Embryonic facial prominence (tissue), 1 donor: ENCODE results near the gene DNAH2.

Source experiments
- DNase-seq: peaks from one replicate; pipeline ENCODE4 v3.0.0-alpha.2; 2016; ENCODE audit errors: extremely low spot score

DNAH2 gene

DNA sequence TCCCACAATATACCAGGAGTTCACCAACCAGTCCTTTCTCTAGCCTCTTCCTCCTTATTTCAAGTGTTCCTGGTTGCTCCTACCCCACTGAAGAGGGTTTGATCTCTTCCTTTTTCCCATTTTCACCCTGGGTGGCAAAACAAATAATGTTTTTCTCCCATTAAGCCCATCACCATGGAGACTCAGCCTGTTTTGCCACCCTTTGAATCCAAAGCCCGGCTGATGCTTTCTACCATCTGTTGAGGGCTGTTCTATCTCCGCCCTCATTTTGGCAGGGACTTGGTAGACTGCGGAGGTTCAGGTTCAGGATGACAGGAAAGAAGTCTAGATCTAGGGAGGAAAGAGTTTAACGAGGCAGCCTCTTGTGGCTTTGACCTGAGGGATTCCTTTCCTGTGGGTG is 2.6 kb downstream of the DNAH2 start:
- DNase-seq, result no peak

DNA sequence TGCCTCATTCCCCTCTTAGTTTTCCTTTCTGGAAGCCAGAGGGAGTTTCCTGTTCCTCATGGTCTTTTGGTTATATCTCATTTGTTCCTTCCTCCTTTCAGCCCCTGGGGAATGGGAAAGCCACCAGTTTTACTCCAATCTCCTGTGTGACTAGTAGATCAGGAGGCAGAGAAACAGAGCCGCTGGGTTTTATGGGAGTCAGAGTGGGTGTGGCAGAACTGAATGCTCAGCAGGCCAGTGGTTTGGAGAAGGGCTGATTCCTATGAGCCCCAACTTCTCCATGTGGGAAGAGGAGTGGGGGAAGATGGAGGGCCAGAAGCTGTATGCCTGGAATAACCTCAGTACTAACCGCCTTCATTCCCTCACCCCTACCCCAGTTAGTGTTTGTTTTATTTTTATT is 4.1 kb downstream of the DNAH2 start:
- DNase-seq, result no peak

DNA sequence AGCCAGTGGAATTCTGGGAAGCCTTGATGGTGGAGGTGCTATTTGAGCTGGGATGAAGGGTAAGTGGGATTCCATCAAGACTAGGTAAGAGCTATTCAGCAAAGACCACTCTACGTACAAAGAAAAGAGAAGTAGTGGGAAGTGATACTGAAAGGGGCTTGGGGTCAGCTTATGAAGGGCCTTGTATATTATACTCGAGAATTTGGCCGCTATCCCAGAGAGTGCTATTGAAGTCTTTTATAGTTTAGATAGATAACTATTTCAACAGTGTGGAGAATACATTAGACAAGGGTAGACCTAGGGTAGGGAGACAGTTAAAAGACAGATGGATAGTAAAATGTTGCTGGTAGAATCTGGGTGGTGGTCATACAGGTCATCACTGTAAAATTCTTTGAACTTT is 10.3 kb downstream of the DNAH2 start:
- DNase-seq, result no peak

DNA sequence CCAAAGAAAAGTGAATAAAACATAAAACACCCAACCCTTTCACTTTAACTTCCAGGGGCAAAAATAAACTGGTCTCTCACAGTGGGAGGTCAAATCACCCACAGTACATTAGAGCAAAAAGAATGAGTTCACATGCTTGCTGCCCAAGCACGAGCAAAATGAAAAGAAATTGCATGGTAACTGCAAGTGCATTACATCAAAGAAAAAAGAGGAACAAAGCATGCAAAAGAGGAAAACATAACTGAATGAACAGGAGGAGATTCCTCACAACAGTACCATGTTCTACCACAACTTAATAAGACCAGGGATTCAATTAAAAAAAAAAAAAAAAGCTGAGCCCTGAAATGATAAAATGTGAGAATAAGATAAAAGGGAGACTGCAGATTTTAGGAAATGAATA is 12.3 kb downstream of the DNAH2 start:
- no peak for DNase-seq

DNA sequence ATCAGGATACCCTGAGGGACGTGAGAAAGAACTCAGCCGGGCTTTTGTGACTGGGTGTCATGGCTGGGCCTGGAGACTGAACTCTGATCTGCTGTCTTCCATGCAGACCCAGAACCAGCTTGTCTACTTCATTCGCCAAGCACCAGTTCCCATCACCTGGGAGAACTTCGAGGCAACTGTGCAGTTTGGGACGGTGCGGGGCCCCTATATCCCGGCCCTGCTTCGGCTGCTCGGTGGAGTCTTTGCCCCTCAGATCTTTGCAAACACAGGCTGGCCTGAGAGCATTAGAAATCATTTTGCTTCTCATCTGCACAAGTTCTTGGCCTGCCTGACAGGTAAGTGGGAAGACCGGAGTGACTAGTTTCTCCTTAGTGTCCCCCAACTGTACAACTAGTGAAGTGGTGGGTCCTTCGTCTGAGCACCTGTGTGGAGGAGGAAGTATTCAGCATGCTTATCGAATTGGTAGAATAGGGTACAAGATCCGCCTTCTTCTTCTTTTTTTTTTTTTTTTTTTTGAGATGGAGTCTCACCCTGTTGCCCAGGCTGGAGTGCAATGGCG is 15.5 kb downstream of the DNAH2 start:
- no peak for DNase-seq

DNA sequence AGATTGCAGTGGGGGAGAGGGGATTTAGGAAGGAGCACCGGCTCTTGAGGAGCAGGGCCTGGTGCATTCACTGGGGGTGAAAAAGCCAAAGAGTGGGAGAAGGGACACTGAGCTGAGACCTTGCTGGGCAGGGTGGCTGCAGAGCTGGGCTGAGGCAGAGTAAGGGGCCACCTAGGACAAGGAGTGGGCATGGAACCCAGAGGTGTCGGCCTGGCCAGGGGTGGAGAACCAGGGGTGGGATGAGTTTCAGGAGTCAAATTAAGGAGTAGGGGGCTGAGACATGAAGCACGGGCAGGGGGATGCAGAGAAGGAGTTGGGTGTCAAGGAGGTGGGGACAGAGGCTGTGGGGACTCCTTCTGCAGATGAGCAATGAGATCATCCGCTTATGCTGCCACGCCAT is 20.1 kb downstream of the DNAH2 start:
- DNase-seq, result no peak

DNA sequence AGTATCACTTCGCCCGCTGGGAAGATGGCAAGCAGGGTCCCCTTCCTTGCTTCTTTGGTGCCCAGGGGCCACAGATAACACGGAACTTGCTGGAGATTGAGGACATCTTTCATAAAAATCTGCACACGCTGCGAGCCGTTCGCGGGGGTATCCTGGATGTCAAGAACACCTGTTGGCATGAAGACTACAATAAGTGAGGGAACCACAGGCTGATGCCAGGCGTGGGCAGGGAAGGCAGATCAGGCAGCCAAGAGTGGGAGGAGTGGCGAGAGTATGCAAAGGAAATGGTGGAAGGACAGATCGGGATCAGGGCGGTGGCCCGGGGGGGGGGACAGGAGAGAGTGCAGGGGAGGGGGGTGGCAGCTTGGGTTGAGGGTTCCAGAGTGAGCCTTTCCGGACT is 22.2 kb downstream of the DNAH2 start:
- no peak for DNase-seq

DNA sequence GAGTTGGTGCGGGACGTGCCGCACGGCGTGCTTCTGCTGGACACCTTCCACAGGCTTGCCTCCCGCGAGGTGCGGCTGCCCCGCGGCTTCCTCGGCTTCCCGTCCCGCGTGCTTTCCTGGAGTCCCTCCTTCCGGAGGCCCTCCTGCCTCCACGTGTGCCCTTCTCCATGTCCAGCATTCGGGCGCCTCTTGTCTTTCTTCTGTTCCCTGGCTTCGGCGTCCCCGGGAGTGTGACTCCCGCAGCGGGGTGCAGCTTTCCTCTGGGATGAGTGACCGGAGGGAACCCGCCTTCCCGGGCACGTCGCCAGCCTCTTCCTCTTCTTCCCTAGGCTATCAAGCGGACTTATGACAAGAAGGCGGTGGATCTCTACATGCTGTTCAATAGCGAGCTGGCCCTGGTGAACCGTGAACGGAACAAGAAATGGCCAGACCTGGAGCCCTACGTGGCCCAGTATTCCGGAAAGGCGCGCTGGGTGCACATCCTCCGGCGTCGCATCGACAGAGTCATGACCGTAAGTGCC is 23.0 kb downstream of the DNAH2 start:
- no peak for DNase-seq

DNA sequence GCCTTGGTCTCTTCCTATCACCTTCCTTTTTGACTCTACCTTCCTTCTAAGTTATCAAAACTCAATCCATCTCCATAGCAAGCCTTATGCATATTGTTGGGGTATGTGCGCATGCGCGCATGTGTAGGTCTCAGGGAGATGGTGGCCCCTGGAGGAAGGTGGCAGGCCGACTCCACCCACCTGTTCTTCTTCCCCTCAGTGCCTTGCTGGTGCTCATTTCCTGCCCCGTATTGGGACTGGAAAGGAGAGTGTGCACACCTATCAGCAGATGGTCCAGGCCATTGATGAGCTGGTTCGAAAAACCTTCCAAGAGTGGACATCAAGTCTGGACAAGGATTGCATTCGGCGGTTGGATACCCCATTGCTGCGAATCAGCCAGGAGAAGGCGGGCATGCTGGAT is 25.2 kb downstream of the DNAH2 start:
- DNase-seq, result no peak

DNA sequence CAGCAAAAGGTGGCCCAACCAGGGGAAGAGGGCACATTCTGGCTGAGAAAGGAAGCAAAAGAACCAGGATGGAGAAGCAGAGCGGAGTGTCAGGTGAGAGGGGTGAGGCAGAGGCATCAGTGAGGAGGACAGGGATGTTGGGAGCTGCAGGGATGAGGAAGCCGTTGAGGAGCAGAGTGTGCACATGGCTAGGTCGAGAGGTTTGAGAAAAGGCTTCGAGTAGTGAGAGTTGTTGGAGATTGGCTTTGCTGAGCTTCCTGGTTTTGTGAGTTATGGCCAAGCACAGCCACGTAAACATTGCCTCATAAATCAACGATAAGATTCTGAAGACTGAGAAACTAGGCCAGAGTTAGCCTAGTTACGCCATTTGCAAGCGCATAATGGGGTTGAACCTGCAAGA is 26.9 kb downstream of the DNAH2 start:
- DNase-seq, result no peak

DNA sequence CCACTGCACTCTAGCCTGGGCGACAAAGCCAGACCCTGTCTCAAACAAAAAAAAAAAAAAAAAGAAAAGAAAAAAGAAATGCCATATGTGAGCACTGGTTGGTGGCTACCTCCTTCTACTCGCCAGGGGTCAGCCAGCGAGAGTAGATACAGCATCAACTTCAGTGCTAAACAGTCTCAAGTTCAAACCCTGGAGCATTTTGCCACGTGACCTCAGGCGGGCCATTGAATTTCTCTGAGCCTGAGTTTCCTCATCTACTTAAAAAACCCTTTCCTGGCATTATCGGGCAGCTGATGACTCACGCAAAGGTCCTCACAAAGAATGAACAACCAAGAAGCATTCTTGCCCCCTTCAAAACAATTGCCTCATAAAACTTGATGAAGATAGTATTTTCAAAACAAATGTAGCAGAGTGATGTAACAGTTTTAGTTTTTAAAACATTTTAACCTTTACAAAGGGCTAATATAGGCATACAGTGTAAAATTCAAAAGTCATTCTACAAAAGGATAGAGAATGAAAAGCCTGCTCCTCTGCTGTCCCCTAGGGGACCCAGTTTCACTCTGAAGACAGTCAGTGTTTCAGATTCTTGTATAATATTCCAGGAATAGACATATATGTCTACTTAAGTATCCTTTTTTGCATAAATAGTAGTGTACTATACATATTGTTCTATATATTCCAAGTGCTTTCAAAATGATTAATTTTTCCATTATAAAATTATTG is 28.4 kb downstream of the DNAH2 start:
- DNase-seq, result no peak

DNA sequence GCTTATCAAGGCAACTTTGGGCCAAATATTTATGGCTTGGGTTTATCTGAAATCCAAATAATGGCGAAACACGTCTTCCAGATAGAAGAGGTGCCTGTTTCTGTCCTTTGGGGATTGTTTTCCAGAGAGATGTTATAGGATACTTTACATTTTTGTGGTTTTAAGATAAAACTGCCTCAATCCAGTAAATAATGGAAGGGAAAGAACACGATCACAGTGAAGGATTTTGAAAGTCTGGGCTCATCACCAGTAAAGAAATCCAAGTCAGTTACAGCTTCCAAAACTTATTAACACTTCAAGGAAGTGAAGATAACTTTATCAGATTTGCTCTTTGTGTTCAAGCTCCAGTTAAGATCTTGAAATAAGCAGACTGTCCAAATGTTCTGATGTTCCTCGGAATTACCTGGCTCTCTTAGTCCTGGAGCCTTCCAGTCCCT is 30.1 kb downstream of the DNAH2 start:
- DNase-seq, result no peak

DNA sequence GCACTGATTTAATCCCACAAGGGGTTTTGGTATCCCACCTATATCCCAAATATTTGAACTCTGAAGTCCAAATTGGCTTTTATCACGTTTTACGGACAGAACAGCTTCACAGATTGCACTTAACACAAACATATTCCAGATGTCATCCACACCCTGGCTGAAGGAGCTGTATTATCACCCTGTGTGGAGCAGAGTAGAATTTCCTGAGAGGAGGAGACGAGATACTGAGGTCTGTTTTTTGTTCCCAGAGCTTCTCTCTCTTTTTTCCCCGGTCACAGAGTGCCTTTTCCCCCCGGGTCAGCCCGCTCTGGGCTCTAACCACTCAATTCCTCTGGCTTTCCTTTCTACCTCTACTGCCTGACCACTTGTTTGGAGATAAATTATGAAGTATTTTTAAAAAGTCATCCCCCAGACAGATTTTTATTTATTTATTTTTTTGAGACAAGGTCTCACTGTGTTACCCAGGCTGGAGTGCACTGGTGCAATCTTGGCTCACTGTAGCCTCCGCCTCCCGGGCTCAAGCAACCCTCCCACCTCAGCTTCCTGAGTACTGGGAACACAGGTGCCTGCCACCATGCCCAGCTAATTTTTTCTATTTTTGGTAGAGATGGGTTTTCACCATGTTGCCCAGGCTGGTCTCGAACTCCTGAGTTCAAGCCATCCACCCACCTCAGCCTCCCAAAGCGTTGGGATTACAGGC is 30.7 kb downstream of the DNAH2 start:
- DNase-seq, result no peak

DNA sequence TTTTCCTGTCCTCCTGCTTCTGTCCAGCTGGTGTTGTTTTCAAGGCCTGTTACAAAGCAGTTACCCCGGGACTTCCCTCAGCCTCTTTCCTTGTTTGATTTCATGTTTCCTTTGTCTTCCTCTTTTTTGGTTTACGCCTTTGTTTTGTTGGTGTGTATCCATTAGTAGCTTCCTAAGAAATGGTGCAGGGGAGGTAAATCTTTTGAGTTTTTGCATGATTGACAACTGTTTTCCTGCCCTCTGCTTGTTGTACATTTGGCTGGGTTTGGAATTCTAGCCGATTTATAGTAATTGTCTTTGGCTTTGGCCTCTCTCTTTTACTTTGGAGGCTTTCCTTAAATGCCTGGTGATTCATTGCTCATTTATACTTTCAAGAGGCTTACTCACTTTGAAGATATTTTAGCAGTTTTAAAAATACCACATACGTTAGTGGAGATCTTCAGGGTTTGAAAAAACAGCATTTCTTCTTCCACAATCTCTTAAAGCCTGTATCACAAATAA is 32.8 kb downstream of the DNAH2 start:
- DNase-seq, result no peak

DNA sequence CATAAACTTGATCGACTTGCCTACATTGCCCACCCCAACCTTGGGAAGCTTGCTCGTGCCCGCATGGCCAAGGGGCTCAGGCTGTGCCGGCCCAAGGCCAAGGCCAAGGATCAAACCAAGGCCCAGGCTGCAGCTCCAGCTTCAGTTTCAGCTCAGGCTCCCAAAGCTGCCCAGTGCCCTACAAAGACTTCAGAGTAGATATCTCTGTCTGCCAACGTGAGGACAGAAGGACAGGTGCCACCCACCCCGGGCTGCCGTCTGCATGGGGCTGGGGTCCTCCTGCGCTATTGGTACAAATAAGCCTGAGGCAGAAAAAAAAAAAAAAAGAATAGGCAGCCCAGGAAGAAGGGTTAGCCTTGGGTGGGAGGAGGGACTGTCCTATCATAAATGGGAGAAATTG is 37.1 kb downstream of the DNAH2 start:
- no peak for DNase-seq

DNA sequence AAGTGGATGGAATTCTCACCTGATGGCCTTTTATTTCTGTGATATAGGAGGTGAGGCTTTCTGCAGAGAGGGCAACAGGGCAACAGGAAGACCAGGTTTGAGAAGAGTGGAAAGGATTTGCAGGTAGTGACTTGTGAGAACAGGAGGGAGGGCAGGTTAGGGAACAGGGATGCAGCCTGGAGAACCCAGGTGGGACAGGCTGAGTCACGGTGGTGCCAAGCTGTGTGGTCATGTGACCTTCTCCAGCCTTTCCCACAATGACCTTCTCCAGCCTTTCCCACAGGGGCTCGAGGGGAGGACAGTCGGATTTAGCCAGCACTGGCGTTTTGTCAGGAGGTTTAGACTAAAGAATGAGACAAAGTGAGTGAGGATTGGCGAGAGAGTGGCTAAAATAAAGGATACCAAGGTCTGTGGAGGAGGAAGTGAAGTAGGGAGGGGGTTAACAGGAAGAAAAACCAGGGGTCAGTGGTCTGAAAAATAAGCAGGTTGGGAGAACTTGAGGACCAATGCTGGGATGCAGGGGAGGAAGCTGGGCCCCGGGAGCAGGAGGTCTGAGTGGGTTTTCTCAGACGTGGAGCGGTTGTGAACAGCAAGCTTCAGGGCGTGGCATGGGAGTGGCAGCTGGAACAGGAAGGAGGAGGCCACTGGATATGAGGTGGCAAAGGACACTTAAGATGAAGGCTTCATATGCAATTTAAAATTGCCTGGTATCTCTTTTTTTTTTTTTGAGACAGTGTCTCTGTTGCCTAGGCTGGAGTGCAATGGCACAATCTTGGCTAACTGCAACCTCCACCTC is 37.7 kb downstream of the DNAH2 start:
- no peak for DNase-seq

DNA sequence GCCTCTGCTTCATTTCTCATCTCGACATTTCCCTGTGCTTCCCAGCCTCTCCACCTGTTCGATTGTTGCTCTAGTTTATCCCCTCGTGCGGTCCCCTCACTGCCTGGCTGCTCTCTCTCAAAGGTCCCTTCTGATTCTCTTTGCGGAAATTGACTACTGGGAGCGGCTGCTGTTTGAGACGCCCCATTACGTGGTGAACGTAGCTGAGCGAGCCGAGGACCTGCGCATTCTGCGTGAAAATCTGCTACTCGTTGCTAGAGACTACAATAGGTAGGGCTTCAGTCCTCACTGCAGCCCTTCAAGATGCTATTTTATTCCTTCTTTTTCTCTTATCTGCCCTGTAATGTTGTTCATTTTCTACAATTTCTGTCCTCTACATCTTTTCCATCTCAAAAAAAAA is 39.4 kb downstream of the DNAH2 start:
- DNase-seq, result no peak

DNA sequence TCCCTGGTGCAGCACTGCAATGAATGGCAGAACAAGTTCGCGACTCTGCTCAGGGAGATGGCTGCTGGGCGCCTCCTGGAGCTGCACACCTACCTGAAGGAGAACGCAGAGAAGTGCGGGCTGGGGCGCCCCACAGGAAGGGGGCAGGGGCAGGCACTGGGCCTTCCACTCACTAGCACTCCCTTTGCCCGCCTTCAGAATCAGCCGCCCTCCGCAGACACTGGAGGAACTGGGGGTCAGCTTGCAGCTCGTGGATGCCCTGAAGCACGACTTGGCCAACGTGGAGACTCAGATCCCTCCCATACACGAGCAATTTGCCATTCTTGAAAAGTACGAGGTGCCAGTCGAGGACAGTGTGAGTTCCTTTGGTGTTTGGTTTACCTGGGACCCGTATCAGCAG is 46.4 kb downstream of the DNAH2 start:
- no peak for DNase-seq

DNA sequence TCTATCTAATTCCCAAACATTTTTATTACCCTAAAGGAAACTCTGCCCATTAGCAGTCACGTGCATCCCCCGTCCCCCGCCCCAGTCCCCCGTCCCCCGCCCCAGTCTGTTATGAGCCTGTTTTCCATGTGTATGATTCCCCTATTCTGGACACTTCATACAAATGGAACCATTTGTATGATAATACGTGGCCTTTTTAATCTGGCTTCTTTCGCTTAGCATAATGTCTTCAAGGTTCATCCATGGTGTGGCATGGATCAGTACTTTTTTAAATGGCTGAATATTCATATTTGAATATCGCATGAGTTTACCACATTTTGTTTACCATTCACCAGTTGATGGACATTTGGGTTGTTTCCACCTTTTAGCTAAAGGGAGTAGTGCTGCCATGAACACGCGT is 49.5 kb downstream of the DNAH2 start:
- no peak for DNase-seq

DNA sequence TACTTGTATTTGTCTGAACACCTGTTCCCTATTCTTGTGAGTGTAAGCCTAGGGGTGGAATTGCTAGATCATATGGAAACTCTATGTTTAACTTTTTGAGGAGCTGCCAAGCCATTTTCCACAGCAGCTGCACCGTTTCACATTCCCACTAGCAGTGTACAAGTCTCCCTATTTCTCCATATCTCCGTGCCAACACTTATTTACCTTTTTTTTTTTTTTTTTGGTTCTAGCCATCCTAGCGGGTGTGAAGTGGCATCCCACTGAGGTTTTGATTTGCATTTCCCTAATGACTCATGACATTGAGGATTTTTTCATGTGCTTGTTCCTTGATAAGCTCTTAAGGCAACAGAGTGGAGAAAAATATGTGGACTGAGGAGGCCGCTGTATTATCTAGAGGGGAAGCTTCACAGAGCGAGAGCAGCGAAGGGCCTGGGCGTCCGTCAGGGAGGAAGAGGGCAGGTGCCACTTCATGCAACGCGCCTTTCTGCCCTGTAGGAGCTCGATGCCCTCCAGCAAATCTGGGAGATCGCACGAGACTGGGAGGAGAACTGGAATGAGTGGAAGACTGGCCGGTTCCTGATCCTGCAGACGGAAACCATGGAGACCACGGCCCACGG is 50.0 kb downstream of the DNAH2 start:
- DNase-seq, result no peak

DNA sequence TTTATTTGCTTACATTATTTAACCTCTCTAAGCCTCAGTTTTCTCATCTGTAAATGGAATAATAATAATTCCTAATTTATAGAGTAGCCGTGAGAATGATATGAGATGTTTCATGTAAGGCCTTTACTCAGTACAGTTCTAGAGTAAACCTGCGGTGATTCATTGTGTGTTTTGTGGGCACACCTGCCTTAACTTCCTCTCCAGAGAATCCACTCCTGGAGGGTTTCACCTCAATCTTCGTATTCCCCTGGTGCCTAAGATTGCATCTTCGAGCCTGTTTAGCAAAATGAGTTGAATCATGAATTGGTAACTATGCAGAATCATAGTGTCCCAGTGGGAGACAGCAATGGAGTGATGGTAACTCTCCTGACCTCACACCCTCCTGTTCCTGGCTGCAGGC is 52.3 kb downstream of the DNAH2 start:
- DNase-seq, result no peak

DNA sequence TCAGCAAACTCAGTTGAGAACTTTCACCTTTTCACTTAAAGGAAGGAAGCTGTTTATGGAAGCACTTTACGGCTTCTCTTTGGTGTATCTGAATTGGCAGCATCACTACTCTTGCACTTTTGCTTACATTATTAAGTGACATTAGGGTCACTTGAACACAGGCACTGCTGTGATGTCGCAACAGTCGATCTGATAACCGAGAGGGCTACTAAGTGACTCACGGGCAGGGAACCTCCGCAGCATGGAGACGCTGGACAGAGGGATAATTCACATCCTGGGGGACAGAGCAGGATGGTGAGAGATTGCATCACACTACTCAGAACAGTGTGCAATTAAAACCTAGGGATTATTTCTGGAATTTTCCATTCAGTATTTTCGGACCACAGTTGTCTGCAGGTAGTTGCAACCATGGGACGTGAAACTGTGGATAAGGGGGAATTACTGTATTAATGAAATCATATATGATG is 56.5 kb downstream of the DNAH2 start:
- no peak for DNase-seq
